Activated T-helper 17 cell treated with anti-CD3 and anti-CD28 coated beads, Interleukin-2, amount 50 U/mL, for 72 hours (primary cell): ENCODE results near the gene TBXT. TPM values are rescaled to one million over a fixed set of nuclear protein-coding genes. Genes with fewer than 3 reads are reported as not detected.
"Not testable (repeated sequence)": the region's sequence is repeated elsewhere in the genome, so short reads cannot be mapped to it uniquely, and the experiment has no call there.

ENCODE experiments used
- ATAC-seq: fragments of 150-1000 bp; cut with Tn5 transposase; replicated peaks from 2 replicates; pipeline ENCODE4 v1.10.0; 2021; ENCODE audit warnings: mild to moderate bottlenecking, moderate library complexity
- H3K27ac Mint-ChIP-seq: one replicate; pipeline ENCODE4 v1.8.0; 2022; ENCODE audit warnings: mixed read lengths
- H3K27me3 Mint-ChIP-seq: one replicate; pipeline ENCODE4 v1.8.0; 2022; ENCODE audit warnings: mixed read lengths
- H3K36me3 Mint-ChIP-seq: one replicate; pipeline ENCODE4 v1.8.0; 2022; ENCODE audit warnings: low read depth, mild to moderate bottlenecking, mixed read lengths
- H3K4me1 Mint-ChIP-seq: one replicate; pipeline ENCODE4 v1.8.0; 2022; ENCODE audit warnings: mixed read lengths
- H3K4me3 Mint-ChIP-seq: one replicate; pipeline ENCODE4 v1.8.0; 2022; ENCODE audit warnings: mild to moderate bottlenecking, mixed read lengths
- H3K9me3 Mint-ChIP-seq: one replicate; pipeline ENCODE4 v1.8.0; 2022; ENCODE audit warnings: mixed read lengths
- total RNA-seq, 2 donors: library from RNA; stranded (reverse); gene quantifications; one replicate each; pipeline ENCODE4 v1.2.3, GENCODE V29; 2022

The TBXT gene
- total RNA-seq, 2 donors from 2014 or later, result not detected

GRCh38 chr6:166192557-166192956, 24.9 kb upstream of the TBXT start:
- Mint-ChIP-seq H3K27me3 (peaks cover 15% of the 10 kb centered on the region), H3K4me1 (no peaks in the 10 kb centered on the region)
- ATAC-seq, result no peak

GRCh38 chr6:166192136-166192535, 24.5 kb upstream of the TBXT start:
- Mint-ChIP-seq H3K36me3 (no peaks in the 10 kb centered on the region), H3K4me3 (no peak overlapping the region), H3K27ac (no peak overlapping the region), H3K9me3 (peaks cover 4% of the 10 kb centered on the region), H3K4me1 (no peaks in the 10 kb centered on the region), H3K27me3 (peaks cover 15% of the 10 kb centered on the region)
- ATAC-seq, result no peak

More at GRCh38 chr6:166192557-166192956, 24.9 kb upstream of the TBXT start:
- Mint-ChIP-seq H3K4me3 (no peak overlapping the region), H3K27ac (no peak overlapping the region), H3K9me3 (peaks cover 4% of the 10 kb centered on the region), H3K36me3 (no peaks in the 10 kb centered on the region)

- no peak for ATAC-seq
- peaks cover 3% of the 10 kb centered on the region for H3K9me3 Mint-ChIP-seq
- H3K4me1 Mint-ChIP-seq, result no peaks in the 10 kb centered on the region
- H3K27ac Mint-ChIP-seq, result no peak overlapping the region
- H3K36me3 Mint-ChIP-seq, result no peaks in the 10 kb centered on the region
- H3K27me3 Mint-ChIP-seq, result peaks cover 16% of the 10 kb centered on the region
- no peak overlapping the region for H3K4me3 Mint-ChIP-seq
These were observed 12.1 kb upstream of the TBXT start for GRCh38 chr6:166179704-166180103.

- no peak for ATAC-seq
- Mint-ChIP-seq H3K9me3 (no peaks in the 10 kb centered on the region), H3K27me3 (peaks cover 5% of the 10 kb centered on the region), H3K4me3 (no peak overlapping the region), H3K27ac (no peak overlapping the region), H3K36me3 (no peaks in the 10 kb centered on the region), H3K4me1 (no peaks in the 10 kb centered on the region)
These were observed 8.5 kb upstream of the TBXT start for GRCh38 chr6:166176106-166176505.

GRCh38 chr6:166175093-166175492, 7.4 kb upstream of the TBXT start:
- H3K9me3 Mint-ChIP-seq, H3K27ac Mint-ChIP-seq, ATAC-seq: not testable (repeated sequence)

GRCh38 chr6:166174031-166174430, 6.4 kb upstream of the TBXT start:
- no peaks in the 10 kb centered on the region for H3K4me1 Mint-ChIP-seq
- ATAC-seq, result no peak
- H3K27ac Mint-ChIP-seq, result no peak overlapping the region
- H3K4me3 Mint-ChIP-seq, result no peak overlapping the region
- no peaks in the 10 kb centered on the region for H3K36me3 Mint-ChIP-seq
- peaks cover 20% of the 10 kb centered on the region for H3K27me3 Mint-ChIP-seq
- H3K9me3 Mint-ChIP-seq, result no peaks in the 10 kb centered on the region

More at GRCh38 chr6:166175093-166175492, 7.4 kb upstream of the TBXT start:
- peaks cover 12% of the 10 kb centered on the region for H3K27me3 Mint-ChIP-seq
- not testable (repeated sequence) for H3K36me3 Mint-ChIP-seq, H3K4me1 Mint-ChIP-seq, H3K4me3 Mint-ChIP-seq

- H3K27me3 Mint-ChIP-seq, result peaks cover 23% of the 10 kb centered on the region
- peaks cover 3% of the 10 kb centered on the region for H3K4me1 Mint-ChIP-seq
- no peak for ATAC-seq
- H3K4me3 Mint-ChIP-seq, result no peak overlapping the region
- no peaks in the 10 kb centered on the region for H3K9me3 Mint-ChIP-seq
- no peak overlapping the region for H3K27ac Mint-ChIP-seq
- H3K36me3 Mint-ChIP-seq, result no peaks in the 10 kb centered on the region
These were observed 5.8 kb upstream of the TBXT start for GRCh38 chr6:166173281-166173951.

GRCh38 chr6:166172546-166172945, 4.9 kb upstream of the TBXT start:
- no peak overlapping the region for H3K4me3 Mint-ChIP-seq
- H3K9me3 Mint-ChIP-seq, result no peaks in the 10 kb centered on the region
- H3K4me1 Mint-ChIP-seq, result peaks cover 5% of the 10 kb centered on the region
- H3K27ac Mint-ChIP-seq, result no peak overlapping the region
- no peak for ATAC-seq
- peaks cover 25% of the 10 kb centered on the region for H3K27me3 Mint-ChIP-seq
- H3K36me3 Mint-ChIP-seq, result no peaks in the 10 kb centered on the region

GRCh38 chr6:166169549-166170421, 2.1 kb upstream of the TBXT start:
- Mint-ChIP-seq H3K27ac (no peak overlapping the region), H3K27me3 (peaks cover 39% of the 10 kb centered on the region), H3K36me3 (no peaks in the 10 kb centered on the region), H3K4me3 (no peak overlapping the region), H3K9me3 (no peaks in the 10 kb centered on the region), H3K4me1 (peaks cover 5% of the 10 kb centered on the region)
- ATAC-seq, result no peak

GRCh38 chr6:166168616-166169548, 1.2 kb upstream of the TBXT start:
- Mint-ChIP-seq H3K9me3 (no peaks in the 10 kb centered on the region), H3K4me3 (peak overlapping the region; percentile 32), H3K4me1 (peaks cover 5% of the 10 kb centered on the region), H3K27ac (no peak overlapping the region), H3K36me3 (no peaks in the 10 kb centered on the region), H3K27me3 (peaks cover 46% of the 10 kb centered on the region)
- no peak for ATAC-seq

GRCh38 chr6:166167258-166167731, 356 bp downstream of the TBXT start:
- Mint-ChIP-seq H3K27me3 (peaks cover 58% of the 10 kb centered on the region), H3K4me3 (no peak overlapping the region), H3K9me3 (no peaks in the 10 kb centered on the region), H3K36me3 (no peaks in the 10 kb centered on the region), H3K4me1 (peaks cover 5% of the 10 kb centered on the region), H3K27ac (no peak overlapping the region)
- no peak for ATAC-seq

GRCh38 chr6:166166314-166167257, 1.1 kb downstream of the TBXT start:
- Mint-ChIP-seq H3K27me3 (peaks cover 58% of the 10 kb centered on the region), H3K27ac (no peak overlapping the region)
- ATAC-seq, result no peak

GRCh38 chr6:166165558-166166313, 1.9 kb downstream of the TBXT start:
- no peak for ATAC-seq
- Mint-ChIP-seq H3K27ac (no peak overlapping the region), H3K36me3 (no peaks in the 10 kb centered on the region), H3K4me1 (peaks cover 5% of the 10 kb centered on the region), H3K4me3 (no peak overlapping the region), H3K27me3 (peaks cover 54% of the 10 kb centered on the region), H3K9me3 (no peaks in the 10 kb centered on the region)

More at GRCh38 chr6:166166314-166167257, 1.1 kb downstream of the TBXT start:
- H3K4me1 Mint-ChIP-seq, result peaks cover 5% of the 10 kb centered on the region
- H3K4me3 Mint-ChIP-seq, result no peak overlapping the region
- no peaks in the 10 kb centered on the region for H3K9me3 Mint-ChIP-seq
- no peaks in the 10 kb centered on the region for H3K36me3 Mint-ChIP-seq
